HEK293 (cell line): ENCODE data around the gene SLC25A17.

Experiments used
- CTCF ChIP-seq: fragments of 450-650 bp; formaldehyde crosslinking; IDR thresholded peaks from 2 replicates; pipeline ENCODE4 v1.5.1; 2016; ENCODE audit warnings: missing biosample characterization, missing genetic modification characterization
- ZNF449 ChIP-seq: fragments of 450-650 bp; formaldehyde crosslinking; IDR thresholded peaks from 2 replicates; pipeline ENCODE4 v1.5.1; 2017; ENCODE audit warnings: missing biosample characterization, mild to moderate bottlenecking, missing genetic modification characterization, moderate library complexity
- ZNF561 ChIP-seq: fragments of 450-650 bp; IDR thresholded peaks from 2 replicates; pipeline ENCODE4 v1.5.1; 2018; ENCODE audit warnings: missing biosample characterization, missing genetic modification characterization, borderline replicate concordance
- ZNF585B ChIP-seq: fragments of 450-650 bp; formaldehyde crosslinking; IDR thresholded peaks from 2 replicates; pipeline ENCODE4 v1.5.1; 2016; ENCODE audit warnings: missing biosample characterization, missing genetic modification characterization

GRCh38 chr22:40748388-40749355, 70.5 kb downstream of the SLC25A17 start:
- no peak for TF ChIP-seq ZNF585B (tag by site-specific recombination)
- TF ChIP-seq ZNF449 (tag by site-specific recombination), result no peak
- TF ChIP-seq CTCF (tag by site-specific recombination), result no peak
- no peak for TF ChIP-seq ZNF561 (tag by site-specific recombination)
